ENCODE data around the gene KLF2.
"Not testable (repeated sequence)": the region's sequence is repeated elsewhere in the genome, so short reads cannot be mapped to it uniquely, and the experiment has no call there.

KLF2 gene

DNA sequence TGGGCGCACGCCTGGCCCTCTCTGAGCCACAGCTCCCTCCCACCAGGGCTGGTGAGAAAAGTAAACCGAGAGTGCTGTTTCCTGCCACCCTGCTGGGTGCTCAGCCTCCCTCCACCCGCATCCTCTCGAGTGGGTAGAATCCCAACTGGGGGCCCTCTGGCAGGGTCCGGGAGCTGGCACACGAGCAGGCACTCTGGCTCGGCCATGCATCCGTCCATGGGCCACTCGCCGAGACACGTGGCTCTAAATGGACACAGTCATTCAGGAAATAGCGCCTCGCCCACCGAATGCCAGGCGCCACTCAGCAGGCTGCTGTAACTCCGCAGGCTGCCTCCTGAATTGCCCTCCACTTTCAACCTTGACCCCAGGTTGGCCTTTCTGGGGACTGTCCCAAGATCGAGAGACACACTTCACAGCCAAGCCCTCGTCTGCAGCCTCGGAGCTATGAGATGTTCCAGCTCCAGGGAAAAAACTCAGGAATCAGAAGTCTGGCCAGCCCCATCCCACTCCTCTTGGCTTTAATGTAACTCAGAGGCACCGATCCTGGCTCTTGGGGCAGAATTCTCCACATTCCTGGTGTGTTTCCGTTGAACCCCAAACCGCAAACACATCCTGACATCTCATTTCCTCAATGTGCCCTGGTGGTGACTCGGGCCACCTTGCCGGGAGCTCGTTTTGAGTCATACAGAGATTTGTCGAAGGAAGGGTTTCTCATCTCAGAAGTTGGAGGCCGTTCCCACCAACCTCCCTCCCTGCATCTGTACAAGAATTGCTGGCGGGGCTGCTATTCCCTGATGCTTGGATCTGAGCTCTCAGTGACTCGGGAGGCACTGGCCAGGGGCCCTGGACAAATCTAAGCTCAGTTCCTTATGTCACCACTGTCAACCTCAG, 14.1 kb downstream of the KLF2 start:
- DNase-seq (ENCODE audit: low spot score), result no peak

DNA sequence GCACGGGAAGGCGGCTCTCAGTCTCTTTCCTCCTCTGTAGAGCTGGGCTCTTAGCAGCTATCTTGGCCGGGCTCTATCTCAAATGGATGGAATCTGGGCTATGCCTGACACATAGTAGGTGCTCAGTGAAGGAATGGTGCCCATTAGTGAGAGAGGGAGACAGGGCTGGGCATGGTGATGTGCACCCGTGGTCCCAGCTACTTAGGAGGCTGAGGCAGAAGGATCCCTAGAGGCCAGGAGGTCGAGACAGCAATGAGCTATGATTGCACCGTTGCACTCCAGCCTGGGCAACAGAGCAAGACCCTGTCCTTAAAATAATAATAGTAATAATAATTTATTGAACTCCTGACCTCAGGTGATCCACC, 14.7 kb downstream of the KLF2 start:
- no peak for DNase-seq (ENCODE audit: low spot score)

- DNase-seq (ENCODE audit: low spot score), result no peak
These were observed 15.5 kb downstream of the KLF2 start for GRCh38 chr19:16340092-16340491.

- no peak for DNase-seq (ENCODE audit: low spot score)
These were observed 16.0 kb downstream of the KLF2 start for GRCh38 chr19:16340654-16341053.

- DNase-seq (ENCODE audit: low spot score), result no peak
These were observed 17.5 kb downstream of the KLF2 start for GRCh38 chr19:16342002-16342715.

GRCh38 chr19:16343156-16343555, 18.5 kb downstream of the KLF2 start:
- no peak for DNase-seq (ENCODE audit: low spot score)

DNA sequence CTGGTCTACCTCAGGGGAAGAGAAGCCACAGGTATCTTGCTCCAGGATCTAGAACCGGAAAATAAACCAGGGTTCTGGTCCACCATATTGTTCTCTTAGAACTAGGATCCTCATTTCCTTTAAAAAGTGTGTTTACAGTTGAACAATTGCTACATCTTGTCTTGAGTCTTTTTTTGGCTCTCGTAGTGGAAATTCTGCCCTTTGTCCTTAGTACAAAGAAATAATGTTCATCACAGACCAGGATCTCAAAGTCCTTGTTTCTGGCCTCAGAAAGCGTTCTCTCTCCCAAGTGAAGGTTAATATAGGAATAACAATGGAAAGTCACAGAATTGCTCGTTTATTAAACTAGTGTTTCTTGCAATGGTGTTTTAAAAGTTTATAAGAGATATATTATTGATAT, 20.8 kb downstream of the KLF2 start:
- DNase-seq (ENCODE audit: low spot score), result no peak

GRCh38 chr19:16347099-16347498, 22.5 kb downstream of the KLF2 start:
- DNase-seq (ENCODE audit: low spot score), result not testable (repeated sequence)

DNA sequence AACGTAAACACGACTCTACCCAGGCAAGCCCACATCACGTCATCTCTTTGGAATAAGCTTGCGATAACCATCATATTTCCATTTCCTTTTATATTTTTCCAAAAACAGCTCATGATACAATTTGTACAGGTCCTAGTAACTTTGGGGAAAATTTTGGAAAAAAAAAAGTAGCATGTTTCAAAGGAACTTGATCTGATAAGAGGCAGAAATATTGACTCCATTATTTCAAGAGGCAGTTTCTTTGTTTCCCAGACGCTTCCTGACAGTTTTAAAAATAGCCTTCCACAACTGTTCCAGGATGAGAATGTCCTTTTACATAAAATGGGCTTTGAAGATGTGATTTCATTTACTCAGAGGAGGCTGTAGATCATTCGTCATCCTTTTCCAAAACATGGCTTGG, 23.1 kb downstream of the KLF2 start:
- no peak for DNase-seq (ENCODE audit: low spot score)

DNA sequence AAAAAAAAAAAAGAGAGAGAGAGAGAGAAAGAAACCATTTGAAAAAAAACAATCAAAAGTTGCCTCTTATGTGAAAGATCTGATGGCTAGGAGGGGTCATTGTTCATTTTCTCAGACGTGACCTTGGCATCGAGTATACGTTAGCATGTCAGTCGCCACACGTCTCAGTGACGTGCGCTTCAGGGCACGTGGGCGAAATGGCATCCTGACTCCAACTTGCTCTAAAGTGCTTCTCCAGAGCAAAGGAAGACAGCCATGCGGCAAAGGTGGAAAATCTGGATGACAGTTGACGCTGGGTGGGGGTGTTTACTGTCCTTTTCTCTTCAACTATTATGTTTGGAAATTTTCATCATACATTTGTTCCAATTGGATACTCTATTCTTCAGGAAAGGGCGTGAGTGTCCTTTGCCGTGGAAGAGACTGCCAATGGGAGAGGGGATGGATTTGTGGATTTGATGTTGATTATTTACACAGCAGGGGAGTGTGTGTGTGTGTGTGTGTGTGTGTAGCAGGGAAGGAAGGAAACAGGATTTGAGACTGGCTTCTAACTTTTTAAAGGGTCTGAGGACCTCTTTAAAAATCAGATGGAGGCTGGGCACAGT, 25.0 kb downstream of the KLF2 start:
- DNase-seq (ENCODE audit: low spot score), result no peak

DNA sequence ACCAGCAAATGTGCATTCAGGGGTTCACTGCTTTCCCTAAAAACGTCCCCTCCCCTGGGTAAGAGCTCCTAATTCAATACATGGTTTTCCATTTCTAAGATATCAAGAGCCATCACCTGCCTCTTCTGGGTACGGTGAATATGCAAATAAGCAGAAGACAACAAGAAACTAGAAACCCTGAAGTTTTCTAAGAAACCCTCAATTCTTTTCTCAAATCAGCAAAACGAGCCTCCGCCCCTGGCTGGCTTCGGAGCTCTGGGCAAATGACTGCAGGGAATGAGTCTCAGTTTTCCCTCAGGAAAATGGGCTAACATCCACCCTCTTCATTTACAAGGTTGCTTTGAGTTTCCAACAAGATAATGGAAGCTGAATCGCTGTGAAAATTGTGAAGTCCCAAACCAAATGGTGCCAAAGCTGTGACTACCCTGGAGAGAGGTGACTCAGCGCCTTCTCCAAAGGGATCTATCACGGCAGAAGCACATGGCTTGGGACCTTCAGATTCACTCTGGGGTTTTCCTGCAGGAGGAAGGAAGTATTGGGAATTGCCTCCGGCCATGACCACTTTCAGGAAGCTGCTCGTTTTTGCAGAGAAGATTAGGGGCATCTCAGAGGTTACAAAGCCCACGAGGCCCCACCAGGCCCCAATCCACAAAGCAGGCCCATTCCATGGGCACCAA, 26.6 kb downstream of the KLF2 start:
- DNase-seq (ENCODE audit: low spot score), result no peak

DNA sequence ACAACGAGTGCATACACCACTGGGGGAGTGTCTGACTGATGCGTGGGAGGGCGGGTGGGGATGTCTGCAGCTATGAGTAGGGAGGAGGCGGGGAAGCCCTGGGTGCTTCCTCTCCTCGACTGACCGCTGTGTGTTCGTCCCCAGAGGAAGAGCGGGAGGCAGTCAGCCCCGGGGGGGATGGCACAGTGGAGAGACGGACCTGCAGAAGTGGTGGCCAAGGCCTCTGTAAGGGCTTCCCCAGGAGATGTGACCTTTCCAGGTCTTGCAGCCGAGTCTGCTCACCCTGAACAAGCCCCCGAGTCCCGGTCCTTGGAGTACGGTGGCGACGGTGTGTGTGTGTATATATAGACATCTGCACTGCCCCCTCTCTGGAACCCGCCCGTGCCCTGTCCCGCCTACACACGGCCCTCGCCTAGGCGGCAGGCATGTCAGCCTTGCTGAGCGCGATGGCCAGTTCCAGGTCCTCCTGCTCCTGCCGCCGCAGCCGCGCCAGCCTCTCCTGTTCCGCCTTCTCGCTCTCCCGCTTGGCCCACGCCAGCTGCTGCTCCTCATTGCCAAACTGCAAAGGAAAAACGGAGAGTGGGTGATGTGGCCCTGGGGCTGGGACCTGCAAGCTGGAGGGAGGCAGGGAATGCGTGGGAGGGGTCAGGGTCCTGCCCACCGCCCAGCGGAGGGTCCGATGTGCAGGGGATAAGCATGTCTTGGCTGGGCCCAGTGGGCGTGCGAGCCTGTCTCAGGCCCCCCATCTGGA, 30.8 kb downstream of the KLF2 start:
- DNase-seq (ENCODE audit: low spot score), result no peak

GRCh38 chr19:16358456-16358855, 33.8 kb downstream of the KLF2 start:
- DNase-seq (ENCODE audit: low spot score), result no peak

DNA sequence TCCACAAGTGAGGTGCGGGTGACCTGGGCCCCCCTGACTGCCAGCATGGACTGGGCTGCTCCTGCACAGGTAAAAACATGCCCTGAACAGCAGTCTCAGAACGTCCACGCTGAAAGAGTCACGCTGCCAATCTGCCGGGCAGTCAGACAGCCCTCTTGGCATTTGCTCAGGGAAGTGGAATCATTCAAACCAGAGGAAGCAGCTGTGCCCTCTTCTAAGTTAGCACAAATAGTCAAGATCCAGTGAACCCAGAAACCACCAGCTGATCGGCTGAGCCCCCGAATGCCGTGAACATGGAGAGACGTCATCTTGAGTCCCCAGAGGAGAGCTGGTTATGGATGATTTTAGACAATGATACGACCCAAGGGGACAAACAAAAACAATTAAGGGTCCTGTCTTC, 34.4 kb downstream of the KLF2 start:
- no peak for DNase-seq (ENCODE audit: low spot score)

DNA sequence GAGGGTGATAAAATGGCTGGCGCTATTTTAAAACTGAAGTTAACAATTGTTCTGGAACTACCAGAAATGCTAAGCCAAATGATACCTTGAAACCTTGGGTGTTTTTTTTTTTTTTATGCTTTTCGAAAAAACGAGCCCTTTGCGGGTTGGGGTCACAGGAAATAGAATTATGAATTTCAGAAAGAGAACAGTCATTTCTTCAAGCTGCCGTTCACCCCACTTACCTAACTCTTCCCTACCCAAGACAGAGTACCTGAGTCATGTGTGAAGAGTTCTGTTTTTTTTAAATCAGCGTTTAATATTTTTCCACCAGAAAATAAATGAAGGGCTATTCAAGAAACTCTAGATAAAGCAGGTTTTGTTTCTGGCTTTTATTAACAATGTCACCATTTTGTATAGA, 35.3 kb downstream of the KLF2 start:
- no peak for DNase-seq (ENCODE audit: low spot score)

DNA sequence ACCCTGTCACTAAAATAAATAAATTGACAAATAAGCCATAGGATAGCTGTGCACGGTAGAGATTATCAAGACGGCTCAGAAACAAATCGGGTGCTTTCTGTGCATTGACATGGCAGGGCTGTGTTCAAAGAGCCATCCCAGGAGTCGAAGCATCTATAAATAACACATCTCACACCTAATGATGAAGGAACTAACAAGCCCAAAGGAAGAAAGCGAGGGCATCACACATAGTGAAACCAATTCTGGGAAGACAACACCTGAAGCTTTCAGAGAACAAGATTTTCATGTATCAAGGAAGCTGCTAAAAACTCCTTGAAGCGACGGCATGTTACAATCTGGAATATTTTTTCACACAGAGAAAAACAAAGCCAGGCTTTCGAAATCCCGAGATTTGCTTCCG, 36.1 kb downstream of the KLF2 start:
- DNase-seq (ENCODE audit: low spot score), result no peak

- no peak for DNase-seq (ENCODE audit: low spot score)
These were observed 36.6 kb downstream of the KLF2 start for GRCh38 chr19:16361254-16361653.

- no peak for DNase-seq (ENCODE audit: low spot score)
These were observed 37.3 kb downstream of the KLF2 start for GRCh38 chr19:16361926-16362325.

DNA sequence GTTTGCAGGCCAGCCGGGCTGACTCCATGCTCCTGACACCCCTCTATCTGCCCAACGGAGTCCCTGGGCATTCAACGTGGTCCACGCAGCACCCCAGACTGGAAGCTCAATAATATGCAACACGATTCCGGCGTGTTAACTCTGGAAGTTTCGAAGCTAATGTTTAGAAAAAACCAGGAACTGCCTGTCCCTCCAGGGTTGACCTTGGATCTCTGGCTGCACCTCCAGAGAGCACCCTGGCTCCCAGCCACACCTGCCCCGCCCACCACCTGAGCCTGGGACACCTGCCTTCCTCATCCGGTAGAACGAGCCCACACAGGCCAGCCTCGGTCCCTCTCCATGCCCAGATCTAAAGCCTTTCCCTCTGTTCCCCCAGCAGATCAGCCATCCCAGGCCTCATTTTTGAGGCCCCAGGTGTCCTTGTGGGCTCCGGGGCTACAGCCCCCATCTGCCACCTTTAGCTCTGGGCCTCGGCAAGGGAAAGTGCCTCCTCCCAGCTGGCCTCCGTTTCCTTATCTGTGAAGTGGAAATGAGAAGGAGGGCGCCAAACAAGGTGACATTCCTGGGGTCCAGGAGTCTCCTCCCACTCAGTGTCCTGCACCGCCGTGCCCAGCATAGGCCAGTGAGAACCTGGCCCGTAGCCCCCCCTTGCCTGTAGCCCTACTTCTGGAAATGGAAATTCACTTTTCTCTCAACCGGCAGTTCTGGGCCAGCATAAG, 38.7 kb downstream of the KLF2 start:
- DNase-seq (ENCODE audit: low spot score), result no peak

- DNase-seq (ENCODE audit: low spot score), result no peak
These were observed 39.2 kb downstream of the KLF2 start for GRCh38 chr19:16363852-16364230.

DNA sequence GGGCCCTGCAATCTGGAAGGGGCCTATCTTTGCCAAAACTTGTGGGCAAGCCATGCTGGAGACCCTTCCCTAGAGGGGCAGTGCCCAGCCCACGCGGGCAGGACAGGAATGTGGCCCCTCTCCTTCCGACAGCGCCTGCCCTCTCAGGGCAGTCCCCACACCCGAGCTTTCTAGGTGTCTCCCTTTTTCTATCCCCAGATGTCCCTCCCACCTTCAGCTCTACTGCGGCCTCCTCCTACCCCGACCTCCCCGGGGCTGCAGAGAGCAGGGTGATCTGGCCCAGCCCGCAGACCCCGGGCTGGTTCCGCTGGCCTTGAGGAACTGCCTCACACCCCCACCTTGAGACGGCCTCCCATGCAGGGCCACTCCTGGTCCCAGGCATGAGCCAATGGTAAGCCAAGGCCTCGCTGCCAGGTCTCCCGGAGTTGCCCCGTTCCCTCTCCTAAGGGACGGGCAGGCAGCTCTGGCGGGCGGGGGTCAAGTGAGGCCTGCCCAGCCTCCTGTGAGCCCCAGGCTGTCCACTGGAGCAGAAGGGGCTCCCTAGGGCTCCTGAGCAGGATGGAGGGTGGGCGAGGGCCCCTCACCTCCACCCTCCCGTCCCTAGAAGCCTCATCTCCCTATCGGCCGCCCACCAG, 39.7 kb downstream of the KLF2 start:
- no peak for DNase-seq (ENCODE audit: low spot score)
